Stimulated activated CD8-positive, alpha-beta memory T cell treated with anti-CD3 and anti-CD28 coated beads, Interleukin-7, amount 100 ng/mL, for 48 hours (primary cell): Measurements from ENCODE around the gene TATDN2.
"Not testable (repeated sequence)": the region's sequence is repeated elsewhere in the genome, so short reads cannot be mapped to it uniquely, and the experiment has no call there.

Experiments used
- DNase-seq, 2 donors: peaks; one replicate each; pipeline ENCODE4 v3.0.0-alpha.2; 2020; ENCODE audit warnings: low read depth in 1 of 2; ENCODE audit errors: extremely low read depth in 1 of 2

TATDN2 gene

GRCh38 chr3:10266936-10267335, 18.7 kb downstream of the TATDN2 start:
- not testable (repeated sequence) for DNase-seq

- no peak for DNase-seq
Observed at GRCh38 chr3:10268116-10268515, 19.9 kb downstream of the TATDN2 start.

- no peak for DNase-seq
Observed at GRCh38 chr3:10268930-10269329, 20.7 kb downstream of the TATDN2 start.

GRCh38 chr3:10269443-10269842, 21.2 kb downstream of the TATDN2 start:
- DNase-seq = no peak

GRCh38 chr3:10272476-10272875, 24.2 kb downstream of the TATDN2 start:
- not testable (repeated sequence) for DNase-seq

- DNase-seq = no peak
Observed at GRCh38 chr3:10272977-10273376, 24.7 kb downstream of the TATDN2 start.

- no peak for DNase-seq
Observed at GRCh38 chr3:10273702-10274305, 25.5 kb downstream of the TATDN2 start.

GRCh38 chr3:10274601-10275000, 26.3 kb downstream of the TATDN2 start:
- DNase-seq = no peak

- no peak for DNase-seq
Observed at GRCh38 chr3:10277115-10277625, 28.9 kb downstream of the TATDN2 start.

GRCh38 chr3:10278501-10278900, 30.2 kb downstream of the TATDN2 start:
- DNase-seq = no peak

GRCh38 chr3:10279384-10280176, 31.3 kb downstream of the TATDN2 start:
- DNase-seq = no peak

GRCh38 chr3:10280177-10280529, 31.9 kb downstream of the TATDN2 start:
- DNase-seq = no peak

- DNase-seq = no peak
Observed at GRCh38 chr3:10280571-10280970, 32.3 kb downstream of the TATDN2 start.

GRCh38 chr3:10281951-10282350, 33.7 kb downstream of the TATDN2 start:
- DNase-seq = no peak

- DNase-seq = no peak
Observed at GRCh38 chr3:10283638-10284037, 35.4 kb downstream of the TATDN2 start.

GRCh38 chr3:10284496-10284895, 36.2 kb downstream of the TATDN2 start:
- no peak for DNase-seq

GRCh38 chr3:10285272-10286132, 37.2 kb downstream of the TATDN2 start:
- DNase-seq = no peak

- DNase-seq = no peak
Observed at GRCh38 chr3:10286133-10286524, 37.9 kb downstream of the TATDN2 start.

GRCh38 chr3:10286596-10287295, 38.5 kb downstream of the TATDN2 start:
- no peak for DNase-seq

- no peak for DNase-seq
Observed at GRCh38 chr3:10287936-10288574, 39.8 kb downstream of the TATDN2 start.
